SH-SY5Y (cell line): ENCODE results near the gene UNC119.

ENCODE experiments used
- GATA2 ChIP-seq: IDR thresholded peaks from 2 replicates; pipeline ENCODE4 v1.6.1; 2011; ENCODE audit warnings: mild to moderate bottlenecking, low read depth, low read length
- GATA3 ChIP-seq: IDR thresholded peaks from 2 replicates; pipeline ENCODE4 v1.6.1; 2011; ENCODE audit warnings: low read depth, mild to moderate bottlenecking, low read length, moderate library complexity

- TF ChIP-seq GATA2, result no peak
- no peak for TF ChIP-seq GATA3
Measured at GRCh38 chr17:28529013-28529400, 23.4 kb downstream of the UNC119 start.
